Measurements from ENCODE around the gene VRK1. TPM values are rescaled to one million over a fixed set of nuclear protein-coding genes. Genes with fewer than 3 reads are reported as not detected.
A peak's percentile ranks its signal among the peaks of the same experiment; 100 is the strongest.

VRK1 gene
- total and polyA plus RNA-seq, 4 donors = 1.8 to 50.4 (median 3.3) TPM

DNA sequence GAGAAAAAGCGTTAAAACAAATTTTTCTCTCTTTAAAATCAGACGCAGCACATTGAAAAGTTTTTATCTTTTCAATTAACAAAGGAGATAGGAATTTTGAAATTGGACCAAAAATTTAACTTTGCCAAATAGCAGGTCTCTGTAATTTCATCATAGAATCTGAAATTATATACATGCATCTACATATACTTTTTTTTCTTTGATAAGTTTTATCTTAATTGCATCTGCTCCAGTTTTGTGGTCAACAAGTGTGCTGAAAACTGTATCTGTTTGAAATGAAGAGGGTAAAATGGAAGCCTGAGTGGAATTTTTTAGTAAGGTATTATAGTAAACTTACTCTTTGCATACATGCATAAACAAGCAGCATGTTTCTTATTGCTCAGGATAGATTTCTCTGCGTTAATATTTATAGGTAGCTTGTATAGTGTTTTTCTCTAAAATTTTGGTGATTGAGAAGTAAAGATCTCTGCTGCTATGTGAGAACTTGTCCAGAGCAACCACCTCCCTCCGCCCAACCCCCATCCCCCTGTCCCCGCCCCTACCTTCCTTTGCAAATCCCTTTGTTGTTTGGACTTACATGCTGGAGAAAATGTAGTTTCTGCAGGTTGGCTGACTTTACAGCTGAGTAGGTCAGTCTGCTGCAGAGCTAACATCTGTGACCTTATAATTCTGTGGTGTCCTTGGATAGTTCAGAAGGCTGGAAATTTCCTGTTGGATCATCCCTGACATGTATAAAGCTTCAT is 64.6 kb downstream of the VRK1 start (continued):
- TF ChIP-seq ZBTB33 (IDR thresholded peaks at IDR 0.05) = no peak

DNA sequence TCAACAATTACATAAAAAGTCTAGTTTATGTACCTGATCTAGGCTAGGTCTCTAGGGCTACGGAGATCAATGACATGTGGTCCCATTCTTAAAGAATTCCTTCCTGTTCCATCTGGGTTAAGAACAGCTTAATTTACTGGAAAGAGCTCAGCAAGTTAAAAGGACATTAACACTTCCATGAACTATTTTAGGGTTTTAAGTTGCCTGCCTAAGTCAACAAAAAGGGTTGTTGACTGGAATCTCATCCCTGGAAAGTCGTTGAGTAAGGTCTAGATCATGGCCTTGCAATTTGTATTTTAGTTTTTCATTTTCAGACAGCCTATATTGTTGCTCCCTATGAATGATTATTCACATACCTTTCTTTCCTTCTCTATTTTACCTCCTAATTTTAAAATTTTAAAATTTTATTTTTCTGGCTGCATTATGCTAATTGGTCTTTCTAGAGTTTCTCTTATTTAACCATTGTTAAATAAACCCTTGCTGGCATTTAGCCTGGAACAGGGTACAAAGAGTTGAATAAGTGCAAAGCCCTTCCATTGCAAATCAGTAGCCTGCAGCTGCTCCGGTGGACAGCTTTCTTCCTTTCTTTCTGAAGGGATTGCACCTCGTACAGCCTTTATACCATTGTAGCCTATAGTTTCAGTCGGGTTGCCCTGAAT is 66.3 kb downstream of the VRK1 start:
- Histone ChIP-seq H3K4me1 (ENCODE audit: control insufficient read depth in 4 of 4, insufficient read depth in 4 of 4, low read length in 3 of 4) (peaks cover 0 to 8% (median 3%) of the 10 kb centered on the region in 4 donors), H3K36me3 (ENCODE audit: control insufficient read depth in 4 of 4, insufficient read depth in 3 of 4, low read depth in 1 of 4, low read length in 3 of 4) (no peaks in the 10 kb centered on the region), H3K27ac (ENCODE audit: low read depth in 1 of 2, low read length in 2 of 2) (no peak overlapping the region), H3K4me3 (ENCODE audit: low read depth in 1 of 3, low read length in 3 of 3) (no peak overlapping the region), H3K9ac (ENCODE audit: low read depth in 1 of 2, low read length in 2 of 2) (no peak overlapping the region), H3K9me3 (ENCODE audit: control insufficient read depth in 4 of 4, low read length in 3 of 4) (no peaks in the 10 kb centered on the region), H3K27me3 (ENCODE audit: control insufficient read depth in 4 of 4, insufficient read depth in 4 of 4, low read length in 3 of 4) (no peaks in the 10 kb centered on the region)
- 69% methylated on average over 5 of the region's 5 CpGs for WGBS
- TF ChIP-seq HNF4A (conservative IDR thresholded peaks at IDR 0.05) (peak in 1 of 2 donors; percentile 3), NR2F2 (IDR thresholded peaks at IDR 0.05) (no peak), ZBTB33 (IDR thresholded peaks at IDR 0.05) (no peak), REST (IDR thresholded peaks at IDR 0.05) (no peak), EGR1 (IDR thresholded peaks at IDR 0.05; ENCODE audit: low read depth in 2 of 2) (no peak), RXRA (IDR thresholded peaks at IDR 0.05) (peak in 1 of 2 donors; percentile 10), MAX (IDR thresholded peaks at IDR 0.05) (no peak), HNF4G (IDR thresholded peaks at IDR 0.05) (peak; percentile 4)
- no peak for DNase-seq (ENCODE audit: low spot score)

DNA sequence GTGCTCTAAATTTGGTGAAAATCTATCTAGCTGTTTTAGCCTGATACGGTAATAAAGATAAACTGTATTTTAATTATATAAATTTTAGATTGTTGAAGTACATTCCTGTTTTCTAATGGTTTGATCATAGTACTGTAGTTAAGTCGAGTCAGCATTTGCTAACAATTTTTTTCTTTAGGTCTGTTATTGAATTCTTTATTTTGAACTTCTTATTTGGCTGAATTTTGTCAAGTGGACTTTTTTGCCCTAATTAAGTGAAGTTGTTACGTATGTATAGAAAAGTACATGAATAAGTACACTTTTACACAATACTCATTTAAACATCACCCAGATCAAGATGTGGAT is 66.8 kb downstream of the VRK1 start:
- Histone ChIP-seq H3K9ac (ENCODE audit: low read depth in 1 of 2, low read length in 2 of 2) (no peak overlapping the region), H3K27ac (ENCODE audit: low read depth in 1 of 2, low read length in 2 of 2) (no peak overlapping the region), H3K27me3 (ENCODE audit: control insufficient read depth in 4 of 4, insufficient read depth in 4 of 4, low read length in 3 of 4) (no peaks in the 10 kb centered on the region), H3K36me3 (ENCODE audit: control insufficient read depth in 4 of 4, insufficient read depth in 3 of 4, low read depth in 1 of 4, low read length in 3 of 4) (no peaks in the 10 kb centered on the region), H3K9me3 (ENCODE audit: control insufficient read depth in 4 of 4, low read length in 3 of 4) (no peaks in the 10 kb centered on the region), H3K4me1 (ENCODE audit: control insufficient read depth in 4 of 4, insufficient read depth in 4 of 4, low read length in 3 of 4) (peaks cover 0 to 4% (median 0%) of the 10 kb centered on the region in 4 donors), H3K4me3 (ENCODE audit: low read depth in 1 of 3, low read length in 3 of 3) (no peak overlapping the region)
- 94% methylated on average over 3 of the region's 3 CpGs for WGBS
- TF ChIP-seq HNF4A (conservative IDR thresholded peaks at IDR 0.05) = no peak
- TF ChIP-seq EGR1 (IDR thresholded peaks at IDR 0.05; ENCODE audit: low read depth in 2 of 2) = no peak
- no peak for TF ChIP-seq CTCF (IDR thresholded peaks at IDR 0.05; ENCODE audit: low read depth, low read length, missing input control)
- no peak for TF ChIP-seq GABPA (IDR thresholded peaks at IDR 0.05 in 1 of 2, conservative IDR thresholded peaks at IDR 0.05 in 1 of 2)
- no peak for DNase-seq (ENCODE audit: low spot score)

Data from liver (tissue), 9 donors.